T-helper 2 cell treated with Interferon-gamma antibody and Interleukin-4, amounts not matched to agents 100 ng/mL and 5 ng/mL, for 36 hours (primary cell): Measurements from ENCODE around the gene ZNF22. TPM values are rescaled to one million over a fixed set of nuclear protein-coding genes. Genes with fewer than 3 reads are reported as not detected.
"Not testable (repeated sequence)": the region's sequence is repeated elsewhere in the genome, so short reads cannot be mapped to it uniquely, and the experiment has no call there.

Source experiments
- intact Hi-C: fragments of 100-400 bp; cut with micrococcal nuclease; formaldehyde crosslinking; loops from one replicate; pipeline ENCODE4 v1.15.1; 2023
- total RNA-seq: library from RNA; stranded (reverse); gene quantifications from 2 replicates; pipeline ENCODE4 v1.2.3, GENCODE V29; 2022

The ZNF22 gene
- total RNA-seq, 1 donor from 2014 or later = 34.8 TPM

GRCh38 chr10:45004661-45005060, 3.9 kb downstream of the ZNF22 start:
- intact Hi-C loops = loop anchor here (10.0 kb wide), 2 partner anchors 420 to 670 kb away; partner anchors contain the start of gene ZFAND4

- intact Hi-C loops = loop anchor here (10.0 kb wide), 2 partner anchors 420 to 670 kb away; partner anchors contain the start of gene ZFAND4
Measured at GRCh38 chr10:45005284-45005683, 4.6 kb downstream of the ZNF22 start.

GRCh38 chr10:45006276-45007030, 5.7 kb downstream of the ZNF22 start:
- intact Hi-C loops = loop anchor here (10.0 kb wide), 2 partner anchors 418 to 668 kb away; partner anchors contain the start of gene ZFAND4

- intact Hi-C loops = loop anchor here (2.0 to 10.0 kb wide), 4 partner anchors 76 to 666 kb away; partner anchors contain the start of gene ZFAND4
Measured at GRCh38 chr10:45008524-45009161, 7.9 kb downstream of the ZNF22 start.

GRCh38 chr10:45014557-45014956, 13.8 kb downstream of the ZNF22 start:
- intact Hi-C loops = not testable (repeated sequence)

GRCh38 chr10:45015590-45015989, 14.9 kb downstream of the ZNF22 start:
- intact Hi-C loops = no loop called here

GRCh38 chr10:45023426-45023825, 22.7 kb downstream of the ZNF22 start:
- intact Hi-C loops = no loop called here

GRCh38 chr10:45034301-45034700, 33.6 kb downstream of the ZNF22 start:
- intact Hi-C loops = no loop called here

GRCh38 chr10:45035673-45036072, 35.0 kb downstream of the ZNF22 start:
- intact Hi-C loops = no loop called here

- intact Hi-C loops = no loop called here
Measured at GRCh38 chr10:45040921-45041542, 40.3 kb downstream of the ZNF22 start.

- intact Hi-C loops = no loop called here
Measured at GRCh38 chr10:45044290-45044689, 43.6 kb downstream of the ZNF22 start.

GRCh38 chr10:45050551-45051235, 50.0 kb downstream of the ZNF22 start:
- intact Hi-C loops = no loop called here

GRCh38 chr10:45052700-45053099, 52.0 kb downstream of the ZNF22 start:
- intact Hi-C loops = no loop called here

- intact Hi-C loops = no loop called here
Measured at GRCh38 chr10:45053569-45054100, 52.9 kb downstream of the ZNF22 start.

Other genes with a start within 250 kb of the ZNF22 start
- not detected in 2 replicates for gene TMEM72, start 89.6 kb upstream of the ZNF22 start, total RNA-seq
- 0.23 and 0.30 TPM in 2 replicates for gene RASSF4, start 41.1 kb upstream of the ZNF22 start, total RNA-seq
- 1.7 TPM in 2 replicates for gene DEPP1, start 22.1 kb upstream of the ZNF22 start, total RNA-seq